Parietal lobe (tissue), 1 donor: Measurements from ENCODE around the gene SRCIN1. TPM values are rescaled to one million over a fixed set of nuclear protein-coding genes. Genes with fewer than 3 reads are reported as not detected.

Source experiments
- total RNA-seq: library from RNA; depleted of rRNA; stranded (reverse); fragments of >200 nt; gene quantifications from one replicate; pipeline ENCODE4 v1.2.3, GENCODE V29; 2014

Gene SRCIN1, protein sequence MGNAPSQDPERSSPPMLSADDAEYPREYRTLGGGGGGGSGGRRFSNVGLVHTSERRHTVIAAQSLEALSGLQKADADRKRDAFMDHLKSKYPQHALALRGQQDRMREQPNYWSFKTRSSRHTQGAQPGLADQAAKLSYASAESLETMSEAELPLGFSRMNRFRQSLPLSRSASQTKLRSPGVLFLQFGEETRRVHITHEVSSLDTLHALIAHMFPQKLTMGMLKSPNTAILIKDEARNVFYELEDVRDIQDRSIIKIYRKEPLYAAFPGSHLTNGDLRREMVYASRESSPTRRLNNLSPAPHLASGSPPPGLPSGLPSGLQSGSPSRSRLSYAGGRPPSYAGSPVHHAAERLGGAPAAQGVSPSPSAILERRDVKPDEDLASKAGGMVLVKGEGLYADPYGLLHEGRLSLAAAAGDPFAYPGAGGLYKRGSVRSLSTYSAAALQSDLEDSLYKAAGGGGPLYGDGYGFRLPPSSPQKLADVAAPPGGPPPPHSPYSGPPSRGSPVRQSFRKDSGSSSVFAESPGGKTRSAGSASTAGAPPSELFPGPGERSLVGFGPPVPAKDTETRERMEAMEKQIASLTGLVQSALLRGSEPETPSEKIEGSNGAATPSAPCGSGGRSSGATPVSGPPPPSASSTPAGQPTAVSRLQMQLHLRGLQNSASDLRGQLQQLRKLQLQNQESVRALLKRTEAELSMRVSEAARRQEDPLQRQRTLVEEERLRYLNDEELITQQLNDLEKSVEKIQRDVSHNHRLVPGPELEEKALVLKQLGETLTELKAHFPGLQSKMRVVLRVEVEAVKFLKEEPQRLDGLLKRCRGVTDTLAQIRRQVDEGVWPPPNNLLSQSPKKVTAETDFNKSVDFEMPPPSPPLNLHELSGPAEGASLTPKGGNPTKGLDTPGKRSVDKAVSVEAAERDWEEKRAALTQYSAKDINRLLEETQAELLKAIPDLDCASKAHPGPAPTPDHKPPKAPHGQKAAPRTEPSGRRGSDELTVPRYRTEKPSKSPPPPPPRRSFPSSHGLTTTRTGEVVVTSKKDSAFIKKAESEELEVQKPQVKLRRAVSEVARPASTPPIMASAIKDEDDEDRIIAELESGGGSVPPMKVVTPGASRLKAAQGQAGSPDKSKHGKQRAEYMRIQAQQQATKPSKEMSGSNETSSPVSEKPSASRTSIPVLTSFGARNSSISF
- 42.3 TPM for total RNA-seq

DNA sequence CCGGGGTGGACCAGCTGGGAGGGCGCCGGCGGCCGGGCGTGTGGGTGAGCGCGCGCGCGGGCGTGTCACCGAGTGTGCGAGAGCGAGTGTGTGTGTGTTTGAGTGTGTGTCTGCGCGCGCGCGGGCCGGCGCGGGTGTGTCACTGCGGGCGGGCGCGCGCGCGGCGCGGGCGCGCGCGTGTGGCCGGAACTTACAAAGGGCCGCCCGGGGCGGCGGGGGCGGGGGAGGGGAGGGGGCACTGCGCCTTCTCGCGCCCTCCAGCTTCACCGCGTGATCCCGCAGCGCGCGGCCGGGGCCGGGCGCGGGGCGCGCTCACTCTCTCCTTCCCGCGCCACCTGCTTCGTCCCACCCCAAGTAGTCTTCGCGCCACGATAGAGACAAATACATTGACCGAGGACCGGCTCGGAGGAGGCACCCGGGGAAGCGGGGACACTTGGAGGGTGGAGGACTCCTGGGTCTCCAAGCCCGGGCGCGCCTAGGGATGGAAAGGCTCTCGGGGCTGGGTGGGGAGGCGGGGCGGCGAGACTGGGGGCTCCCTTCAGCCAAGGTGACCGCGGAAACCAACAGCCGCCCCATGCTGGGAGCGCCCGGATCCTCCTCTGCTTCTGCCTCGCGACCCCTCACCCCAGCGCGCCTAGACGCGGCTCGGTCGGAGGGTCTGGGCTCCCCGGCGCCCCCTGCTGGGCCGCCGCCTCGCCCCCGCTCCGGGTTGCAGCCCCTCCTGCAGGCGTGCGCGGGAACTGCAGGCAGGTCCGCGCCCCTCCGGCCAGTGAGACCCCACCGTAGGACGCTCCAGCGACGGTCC is at the start of gene SRCIN1:
TSS of gene SRCIN1 (minus strand) at position 112 of the 805 bp plus-strand sequence. CDS start 247 bp downstream, outside the sequence.

Other genes starting within 250 kb of the SRCIN1 start
- gene ARHGAP23, start 177.5 kb downstream of the SRCIN1 start, total RNA-seq: 75.7 TPM
- gene EPOP, start 69.0 kb upstream of the SRCIN1 start, total RNA-seq: 0.94 TPM
- 52.6 TPM for gene MLLT6, start 99.3 kb upstream of the SRCIN1 start, total RNA-seq
- gene CISD3, start 124.4 kb upstream of the SRCIN1 start, total RNA-seq: 1.9 TPM
- gene PCGF2, start 142.4 kb upstream of the SRCIN1 start, total RNA-seq: 15.7 TPM
- 104 TPM for gene PSMB3, start 146.8 kb upstream of the SRCIN1 start, total RNA-seq
- 182 TPM for gene PIP4K2B, start 193.6 kb upstream of the SRCIN1 start, total RNA-seq
- gene CWC25, start 219.4 kb upstream of the SRCIN1 start, total RNA-seq: 8.1 TPM
- 917 TPM for gene RPL23, start 247.8 kb upstream of the SRCIN1 start, total RNA-seq